NCI-H1105 treated with DMSO at 0.1 percent for 48 hours (cell line): ENCODE results near the gene GAN.

ENCODE experiments used
- DNase-seq: peaks from one replicate; lab custom pipeline; 2025; lab: John Stamatoyannopoulos, UW

Gene GAN

GRCh38 chr16:81431554-81432353, 117.0 kb downstream of the GAN start:
- DNase-seq, result no peak

GRCh38 chr16:81432937-81433557, 118.3 kb downstream of the GAN start:
- no peak for DNase-seq

DNA sequence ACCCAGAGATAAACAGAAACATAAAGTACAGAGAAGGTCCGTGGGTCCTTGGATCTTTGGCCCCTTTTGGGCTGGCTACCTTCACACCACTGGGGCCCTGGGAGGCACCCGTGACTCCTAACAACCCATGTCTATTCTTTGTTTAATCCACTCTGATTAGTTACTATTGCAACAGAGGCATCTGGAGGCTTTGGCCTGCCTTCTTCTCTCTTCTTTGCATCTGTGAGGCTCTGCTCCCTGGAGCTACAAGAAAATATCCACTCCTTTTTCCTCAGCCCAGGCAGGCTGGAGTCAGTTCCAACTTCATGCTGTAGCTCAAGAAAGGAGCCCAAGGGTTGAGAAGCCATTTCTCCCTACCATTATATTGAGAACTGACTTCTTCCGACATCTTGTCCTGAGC, 120.3 kb downstream of the GAN start:
- DNase-seq, result no peak

DNA sequence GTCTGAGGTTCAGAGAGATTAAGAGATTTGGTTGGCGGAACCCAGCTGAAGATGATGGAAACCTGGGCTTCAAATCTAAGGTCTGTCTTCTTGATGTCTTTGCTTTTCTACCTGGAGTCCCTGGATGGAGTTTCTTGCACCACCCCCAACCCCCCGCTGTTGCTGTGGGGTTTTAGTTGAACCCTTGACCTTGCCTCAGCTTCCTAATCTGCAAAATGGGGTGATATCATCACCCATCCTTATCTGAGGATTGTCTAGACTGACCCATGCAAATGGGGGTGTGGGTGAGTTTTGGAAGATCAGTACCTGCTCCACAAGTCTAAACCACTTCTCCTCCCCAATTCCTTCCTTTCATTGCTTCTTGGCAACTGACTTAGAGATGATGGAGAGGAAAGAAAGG, 120.8 kb downstream of the GAN start:
- DNase-seq, result no peak

GRCh38 chr16:81436386-81436785, 121.6 kb downstream of the GAN start:
- no peak for DNase-seq

DNA sequence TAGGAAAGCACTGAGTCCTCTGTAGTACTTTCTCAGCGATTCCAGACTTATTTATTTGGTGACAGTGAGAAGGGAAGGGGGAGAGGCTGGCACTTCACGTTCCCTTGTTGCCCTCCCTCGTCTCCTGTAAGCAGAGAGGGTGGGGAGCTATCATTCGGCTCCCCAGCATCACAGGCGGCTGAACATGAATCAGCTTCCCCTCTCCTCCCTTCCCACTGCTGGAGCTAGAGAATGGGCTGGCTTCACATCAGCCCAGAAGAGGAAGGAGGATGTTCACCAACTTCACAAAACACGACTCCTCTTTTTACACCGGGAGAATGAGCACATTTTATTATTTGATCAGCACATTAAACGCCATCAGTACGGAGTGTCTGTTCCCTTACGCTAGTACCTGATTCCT, 123.1 kb downstream of the GAN start:
- DNase-seq, result no peak
